Erythroblast (primary cell): ENCODE data around the gene PKM.

Source experiments
- DNase-seq, 2 experiments: peaks; one replicate each; lab custom pipeline; 2025; lab: John Stamatoyannopoulos, UW
- GATA1 ChIP-seq: IDR thresholded peaks from 2 replicates; pipeline ENCODE4 v1.6.1; 2011; ENCODE audit warnings: low read depth, mild to moderate bottlenecking, control low read depth, low read length, moderate library complexity
- POLR2A ChIP-seq: IDR thresholded peaks from 2 replicates; pipeline ENCODE4 v1.6.1; 2011; ENCODE audit warnings: mild to moderate bottlenecking, low read length

PKM gene

GRCh38 chr15:72192416-72192815 is 38.6 kb downstream of the PKM start:
- DNase-seq = no peak
- TF ChIP-seq GATA1 (no peak), POLR2A (no peak)

- no peak for DNase-seq
- TF ChIP-seq GATA1 (no peak), POLR2A (no peak)
Measured at GRCh38 chr15:72189250-72189902, 41.6 kb downstream of the PKM start.

- TF ChIP-seq POLR2A = no peak
- TF ChIP-seq GATA1 = no peak
- no peak for DNase-seq
Measured at GRCh38 chr15:72184165-72184811, 46.7 kb downstream of the PKM start.

GRCh38 chr15:72183781-72184164 is 47.2 kb downstream of the PKM start:
- no peak for DNase-seq
- TF ChIP-seq GATA1 (no peak), POLR2A (no peak)

GRCh38 chr15:72182673-72183072 is 48.3 kb downstream of the PKM start:
- no peak for TF ChIP-seq GATA1
- no peak for DNase-seq

GRCh38 chr15:72182244-72182643 is 48.7 kb downstream of the PKM start:
- DNase-seq = no peak
- no peak for TF ChIP-seq POLR2A
- no peak for TF ChIP-seq GATA1

GRCh38 chr15:72180761-72181324 is 50.1 kb downstream of the PKM start:
- TF ChIP-seq POLR2A (no peak), GATA1 (no peak)
- DNase-seq = no peak

GRCh38 chr15:72179950-72180581 is 50.9 kb downstream of the PKM start:
- TF ChIP-seq GATA1 (no peak), POLR2A (no peak)
- DNase-seq = no peak

- DNase-seq = no peak
- no peak for TF ChIP-seq GATA1
- no peak for TF ChIP-seq POLR2A
Measured at GRCh38 chr15:72178976-72179585, 51.9 kb downstream of the PKM start.

GRCh38 chr15:72176743-72177142 is 54.2 kb downstream of the PKM start:
- TF ChIP-seq GATA1 = no peak
- no peak for TF ChIP-seq POLR2A
- no peak for DNase-seq

GRCh38 chr15:72176159-72176558 is 54.8 kb downstream of the PKM start:
- DNase-seq = no peak
- TF ChIP-seq POLR2A (no peak), GATA1 (no peak)

- TF ChIP-seq POLR2A = no peak
- no peak for DNase-seq
Measured at GRCh38 chr15:72175186-72176044, 55.6 kb downstream of the PKM start.

- no peak for TF ChIP-seq GATA1
- no peak for TF ChIP-seq POLR2A
- no peak for DNase-seq
Measured at GRCh38 chr15:72174551-72175165, 56.3 kb downstream of the PKM start.
